Measurements from ENCODE around the gene LRRC74A.

DNA sequence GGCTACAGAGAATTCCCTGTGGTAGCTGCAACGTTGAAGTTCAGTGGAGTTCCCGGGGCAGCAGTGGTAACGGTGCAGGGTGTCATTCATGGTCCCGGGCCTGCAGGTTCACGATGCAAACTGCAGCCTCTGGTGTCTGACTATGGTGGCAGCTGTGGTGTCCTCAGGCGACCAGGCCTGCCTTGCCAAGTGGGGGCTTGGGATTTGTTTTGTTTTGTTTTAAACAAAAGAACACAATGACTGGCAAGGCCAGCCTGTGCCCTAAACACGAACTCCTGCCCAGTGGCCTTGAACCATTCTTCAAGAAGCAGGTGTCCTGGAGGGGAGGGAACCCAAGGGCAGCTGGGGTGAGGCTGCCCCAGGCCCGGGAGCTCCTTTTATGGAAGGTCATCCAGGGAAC, 48.5 kb downstream of the LRRC74A start:
- no peak for TF ChIP-seq RARB (CRISPR knock-in tag; IDR thresholded peaks at IDR 0.05)
- TF ChIP-seq, protein P1, sequence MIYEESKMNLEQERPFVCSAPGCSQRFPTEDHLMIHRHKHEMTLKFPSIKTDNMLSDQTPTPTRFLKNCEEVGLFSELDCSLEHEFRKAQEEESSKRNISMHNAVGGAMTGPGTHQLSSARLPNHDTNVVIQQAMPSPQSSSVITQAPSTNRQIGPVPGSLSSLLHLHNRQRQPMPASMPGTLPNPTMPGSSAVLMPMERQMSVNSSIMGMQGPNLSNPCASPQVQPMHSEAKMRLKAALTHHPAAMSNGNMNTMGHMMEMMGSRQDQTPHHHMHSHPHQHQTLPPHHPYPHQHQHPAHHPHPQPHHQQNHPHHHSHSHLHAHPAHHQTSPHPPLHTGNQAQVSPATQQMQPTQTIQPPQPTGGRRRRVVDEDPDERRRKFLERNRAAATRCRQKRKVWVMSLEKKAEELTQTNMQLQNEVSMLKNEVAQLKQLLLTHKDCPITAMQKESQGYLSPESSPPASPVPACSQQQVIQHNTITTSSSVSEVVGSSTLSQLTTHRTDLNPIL (CRISPR knock-in tag; IDR thresholded peaks at IDR 0.05; ENCODE audit: low read depth), result no peak
- TF ChIP-seq GLIS3 (CRISPR knock-in tag; IDR thresholded peaks at IDR 0.05), result no peak
- TF ChIP-seq, protein P2, sequence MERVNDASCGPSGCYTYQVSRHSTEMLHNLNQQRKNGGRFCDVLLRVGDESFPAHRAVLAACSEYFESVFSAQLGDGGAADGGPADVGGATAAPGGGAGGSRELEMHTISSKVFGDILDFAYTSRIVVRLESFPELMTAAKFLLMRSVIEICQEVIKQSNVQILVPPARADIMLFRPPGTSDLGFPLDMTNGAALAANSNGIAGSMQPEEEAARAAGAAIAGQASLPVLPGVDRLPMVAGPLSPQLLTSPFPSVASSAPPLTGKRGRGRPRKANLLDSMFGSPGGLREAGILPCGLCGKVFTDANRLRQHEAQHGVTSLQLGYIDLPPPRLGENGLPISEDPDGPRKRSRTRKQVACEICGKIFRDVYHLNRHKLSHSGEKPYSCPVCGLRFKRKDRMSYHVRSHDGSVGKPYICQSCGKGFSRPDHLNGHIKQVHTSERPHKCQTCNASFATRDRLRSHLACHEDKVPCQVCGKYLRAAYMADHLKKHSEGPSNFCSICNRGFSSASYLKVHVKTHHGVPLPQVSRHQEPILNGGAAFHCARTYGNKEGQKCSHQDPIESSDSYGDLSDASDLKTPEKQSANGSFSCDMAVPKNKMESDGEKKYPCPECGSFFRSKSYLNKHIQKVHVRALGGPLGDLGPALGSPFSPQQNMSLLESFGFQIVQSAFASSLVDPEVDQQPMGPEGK (CRISPR knock-in tag; IDR thresholded peaks at IDR 0.05; ENCODE audit: borderline replicate concordance), result no peak
- TF ChIP-seq ZFP3 (CRISPR knock-in tag; IDR thresholded peaks at IDR 0.05), result no peak
- TF ChIP-seq, protein P3, sequence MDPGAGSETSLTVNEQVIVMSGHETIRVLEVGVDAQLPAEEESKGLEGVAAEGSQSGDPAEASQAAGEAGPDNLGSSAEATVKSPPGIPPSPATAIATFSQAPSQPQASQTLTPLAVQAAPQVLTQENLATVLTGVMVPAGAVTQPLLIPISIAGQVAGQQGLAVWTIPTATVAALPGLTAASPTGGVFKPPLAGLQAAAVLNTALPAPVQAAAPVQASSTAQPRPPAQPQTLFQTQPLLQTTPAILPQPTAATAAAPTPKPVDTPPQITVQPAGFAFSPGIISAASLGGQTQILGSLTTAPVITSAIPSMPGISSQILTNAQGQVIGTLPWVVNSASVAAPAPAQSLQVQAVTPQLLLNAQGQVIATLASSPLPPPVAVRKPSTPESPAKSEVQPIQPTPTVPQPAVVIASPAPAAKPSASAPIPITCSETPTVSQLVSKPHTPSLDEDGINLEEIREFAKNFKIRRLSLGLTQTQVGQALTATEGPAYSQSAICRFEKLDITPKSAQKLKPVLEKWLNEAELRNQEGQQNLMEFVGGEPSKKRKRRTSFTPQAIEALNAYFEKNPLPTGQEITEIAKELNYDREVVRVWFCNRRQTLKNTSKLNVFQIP (CRISPR knock-in tag; IDR thresholded peaks at IDR 0.05; ENCODE audit: borderline replicate concordance, low read depth), result no peak
- no peak for TF ChIP-seq OSR1 (CRISPR knock-in tag; IDR thresholded peaks at IDR 0.05)
- no peak for TF ChIP-seq ZNF70 (CRISPR knock-in tag; IDR thresholded peaks at IDR 0.05)
- TF ChIP-seq ARNTL (CRISPR knock-in tag; IDR thresholded peaks at IDR 0.05; ENCODE audit: borderline replicate concordance, low read depth), result no peak
- no peak for TF ChIP-seq ZNF565 (CRISPR knock-in tag; conservative IDR thresholded peaks at IDR 0.05; ENCODE audit: low read depth)
- TF ChIP-seq ZNF8 (CRISPR knock-in tag; IDR thresholded peaks at IDR 0.05), result no peak
- TF ChIP-seq TOX (CRISPR knock-in tag; IDR thresholded peaks at IDR 0.05; ENCODE audit: borderline replicate concordance), result no peak
- no peak for TF ChIP-seq TCF4 (CRISPR knock-in tag; IDR thresholded peaks at IDR 0.05; ENCODE audit: borderline replicate concordance)

All from SK-N-SH treated with all-trans-retinoic acid at 6 μM for 48 hours (cell line).